HG03108 (cell line): ENCODE data around the gene CDK1.

Experiments
- ATAC-seq: cut with Tn5 transposase; IDR thresholded peaks from one replicate; pipeline ENCODE4 v1.9.1; 2021; ENCODE audit warnings: moderate library complexity; ENCODE audit not compliant: unreplicated experiment

CDK1 gene

DNA sequence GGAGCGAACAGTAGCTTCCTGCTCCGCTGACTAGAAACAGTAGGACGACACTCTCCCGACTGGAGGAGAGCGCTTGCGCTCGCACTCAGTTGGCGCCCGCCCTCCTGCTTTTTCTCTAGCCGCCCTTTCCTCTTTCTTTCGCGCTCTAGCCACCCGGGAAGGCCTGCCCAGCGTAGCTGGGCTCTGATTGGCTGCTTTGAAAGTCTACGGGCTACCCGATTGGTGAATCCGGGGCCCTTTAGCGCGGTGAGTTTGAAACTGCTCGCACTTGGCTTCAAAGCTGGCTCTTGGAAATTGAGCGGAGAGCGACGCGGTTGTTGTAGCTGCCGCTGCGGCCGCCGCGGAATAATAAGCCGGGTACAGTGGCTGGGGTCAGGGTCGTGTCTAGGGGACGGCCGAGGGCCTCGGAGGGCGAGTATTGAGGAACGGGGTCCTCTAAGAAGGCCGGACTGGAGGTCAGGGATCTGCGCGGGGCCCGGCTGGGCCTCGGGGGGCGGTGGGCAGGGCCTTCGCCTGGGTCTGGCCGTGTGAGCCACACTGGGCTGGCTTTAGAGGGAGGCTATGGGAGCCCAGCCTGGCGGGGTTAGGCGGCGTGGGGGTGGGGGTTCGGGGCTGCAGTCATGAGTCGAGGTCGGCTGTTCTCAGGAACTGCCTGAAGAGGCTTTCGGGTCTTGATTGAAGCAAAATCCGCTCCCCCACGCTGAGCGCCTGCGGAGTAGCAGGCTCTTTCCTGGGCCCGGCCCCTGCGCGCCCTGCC is at the start of gene CDK1:
CDK1 (plus strand) TSS at position 265 of the 757 bp plus-strand sequence. CDS start 1,688 bp downstream, outside the sequence.
- peak; percentile 97 for ATAC-seq

DNA sequence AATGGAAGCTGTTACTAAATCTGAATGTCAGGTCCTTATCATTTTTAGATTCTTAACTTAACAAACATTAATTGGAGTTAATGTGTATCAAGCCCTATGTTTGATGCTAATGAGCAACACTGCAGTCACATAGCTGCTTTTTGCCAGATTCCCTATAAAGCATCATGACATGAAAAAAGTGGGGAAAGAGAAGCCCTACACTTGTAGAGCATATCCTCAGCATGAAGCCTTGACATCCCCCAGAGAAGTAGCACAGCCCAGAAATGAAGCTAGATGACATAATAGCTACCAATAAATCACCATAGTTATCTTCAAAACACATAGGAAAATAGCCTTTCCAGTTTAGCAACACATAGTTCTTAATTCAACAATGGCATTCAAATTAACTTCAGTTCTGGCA is 49.2 kb upstream of the CDK1 start:
- ATAC-seq = no peak

DNA sequence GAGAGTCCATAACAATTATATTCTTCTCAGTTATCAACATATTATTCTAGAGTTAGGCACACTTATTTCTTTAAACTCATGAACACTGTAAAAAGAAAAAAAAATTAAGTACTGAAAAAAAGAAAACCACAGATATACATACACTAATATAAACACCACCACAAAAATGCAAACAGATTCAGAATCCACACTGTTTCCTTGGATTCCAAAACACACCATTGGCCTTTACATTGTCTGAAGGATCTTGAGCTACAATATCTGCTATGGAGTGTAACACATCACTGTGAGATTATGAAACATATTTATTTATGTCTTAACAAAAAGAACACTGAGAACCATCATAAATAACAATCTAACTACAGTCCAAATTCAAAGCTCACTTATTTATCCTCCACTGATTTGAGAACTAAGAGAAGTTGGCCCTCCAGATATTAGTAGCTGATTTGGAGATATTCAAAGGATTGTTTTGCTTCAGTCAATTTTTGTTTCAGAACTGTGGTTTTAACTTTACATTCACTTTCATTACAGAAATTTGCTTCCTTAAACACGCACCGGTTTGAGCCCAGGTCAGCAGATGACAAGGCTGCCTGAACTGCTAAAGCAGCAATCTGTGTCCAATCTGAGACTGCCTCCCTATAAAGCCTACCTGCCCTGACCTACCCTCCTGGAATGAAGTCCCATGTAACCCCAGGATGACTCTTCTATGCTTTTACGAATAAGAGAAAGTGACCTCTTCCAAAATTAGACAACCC is 47.0 kb upstream of the CDK1 start:
- peak; percentile 68 for ATAC-seq

DNA sequence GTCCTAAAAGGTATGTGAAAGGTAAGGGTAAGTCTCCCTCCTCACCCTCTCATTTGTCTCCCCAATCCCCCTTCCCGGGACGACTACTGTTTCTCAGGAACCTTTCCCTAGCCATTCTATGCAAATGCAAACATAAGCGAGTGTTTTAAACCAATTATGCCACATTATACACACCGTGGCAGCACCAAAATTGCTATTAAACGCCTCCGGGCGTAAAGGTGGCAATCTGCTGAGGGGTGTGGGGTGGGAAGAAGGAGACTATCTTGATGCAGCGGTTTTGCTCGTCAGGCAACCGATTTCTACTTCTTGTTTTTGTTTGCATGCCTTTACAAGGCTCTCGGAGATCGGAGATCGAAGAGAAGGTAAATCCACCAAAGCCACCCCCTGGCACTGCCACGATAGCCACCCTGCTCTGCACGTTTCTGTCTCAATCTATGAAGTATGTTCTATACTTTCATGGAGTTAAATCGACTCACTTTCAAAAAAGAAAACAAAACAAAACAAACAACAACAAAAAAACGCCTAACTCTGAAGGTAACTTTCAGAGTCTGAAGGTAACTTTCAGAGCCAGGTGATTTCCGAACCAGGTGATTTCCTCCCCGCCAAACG is 46.0 kb upstream of the CDK1 start:
- ATAC-seq = no peak

GRCh38 chr10:60732807-60733516 is 45.3 kb upstream of the CDK1 start:
- peak; percentile 59 for ATAC-seq

- ATAC-seq = no peak
These were observed 44.8 kb upstream of the CDK1 start for GRCh38 chr10:60733517-60733822.

DNA sequence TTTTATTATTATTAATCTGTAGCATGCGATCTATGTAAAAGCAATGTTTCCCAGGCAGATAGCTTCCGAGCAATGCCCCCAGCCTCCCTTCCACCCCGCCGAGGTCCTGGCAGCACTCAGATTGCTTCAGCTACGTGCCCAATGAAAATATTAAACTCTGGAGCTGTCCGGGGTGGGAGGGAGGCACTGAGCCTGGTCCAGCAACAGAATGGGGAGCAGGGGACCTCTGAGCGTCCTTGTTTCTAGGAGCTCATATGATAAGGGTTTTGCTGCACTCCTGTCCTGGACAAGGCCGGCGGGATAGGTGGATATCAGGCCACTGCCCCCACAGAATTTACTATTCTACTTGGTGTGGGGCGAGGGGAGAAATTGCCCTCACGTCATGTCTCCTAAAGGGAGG is 44.5 kb upstream of the CDK1 start:
- no peak for ATAC-seq

DNA sequence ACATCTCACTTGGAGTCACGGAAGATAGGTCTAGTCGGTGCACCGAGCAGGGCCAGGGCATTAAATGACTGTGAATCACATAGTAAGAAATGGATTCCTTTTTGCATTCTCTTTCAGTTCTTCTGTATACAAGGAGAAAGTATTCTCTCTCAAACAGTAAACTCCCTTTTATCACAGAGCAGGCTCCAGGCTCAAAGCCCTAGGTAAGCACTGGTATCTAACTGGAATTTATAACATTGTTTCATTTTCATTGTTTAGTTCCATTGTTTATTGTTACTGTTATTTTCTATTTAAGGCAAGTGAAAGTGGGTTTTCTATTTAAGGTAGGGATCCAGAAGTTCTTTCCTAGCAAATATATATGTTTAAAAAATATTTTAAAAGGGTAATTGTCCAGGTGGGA is 44.1 kb upstream of the CDK1 start:
- ATAC-seq = no peak

DNA sequence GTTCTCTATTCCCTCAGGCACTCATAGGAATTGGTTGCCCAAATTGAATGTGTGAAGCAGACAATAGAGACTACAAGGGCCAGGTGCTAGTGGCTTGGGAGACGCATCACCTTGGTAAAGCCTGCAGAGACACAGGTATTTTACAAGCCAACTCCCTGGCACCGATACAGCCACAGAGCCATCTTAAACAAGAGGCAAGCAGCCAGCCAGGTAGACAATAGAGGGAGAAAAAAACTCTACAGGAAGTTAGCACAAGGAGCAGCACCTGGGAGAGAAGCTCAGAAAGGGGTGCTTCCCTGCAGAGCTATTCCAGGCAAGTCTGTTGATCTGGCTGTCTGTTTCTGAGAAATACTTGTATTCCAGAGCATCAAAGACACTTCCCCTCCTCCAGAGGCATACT is 43.0 kb upstream of the CDK1 start:
- ATAC-seq = no peak

GRCh38 chr10:60737242-60737641 is 41.0 kb upstream of the CDK1 start:
- no peak for ATAC-seq

- ATAC-seq = no peak
These were observed 38.7 kb upstream of the CDK1 start for GRCh38 chr10:60739558-60739957.

- ATAC-seq = no peak
These were observed 35.8 kb upstream of the CDK1 start for GRCh38 chr10:60742512-60742911.

DNA sequence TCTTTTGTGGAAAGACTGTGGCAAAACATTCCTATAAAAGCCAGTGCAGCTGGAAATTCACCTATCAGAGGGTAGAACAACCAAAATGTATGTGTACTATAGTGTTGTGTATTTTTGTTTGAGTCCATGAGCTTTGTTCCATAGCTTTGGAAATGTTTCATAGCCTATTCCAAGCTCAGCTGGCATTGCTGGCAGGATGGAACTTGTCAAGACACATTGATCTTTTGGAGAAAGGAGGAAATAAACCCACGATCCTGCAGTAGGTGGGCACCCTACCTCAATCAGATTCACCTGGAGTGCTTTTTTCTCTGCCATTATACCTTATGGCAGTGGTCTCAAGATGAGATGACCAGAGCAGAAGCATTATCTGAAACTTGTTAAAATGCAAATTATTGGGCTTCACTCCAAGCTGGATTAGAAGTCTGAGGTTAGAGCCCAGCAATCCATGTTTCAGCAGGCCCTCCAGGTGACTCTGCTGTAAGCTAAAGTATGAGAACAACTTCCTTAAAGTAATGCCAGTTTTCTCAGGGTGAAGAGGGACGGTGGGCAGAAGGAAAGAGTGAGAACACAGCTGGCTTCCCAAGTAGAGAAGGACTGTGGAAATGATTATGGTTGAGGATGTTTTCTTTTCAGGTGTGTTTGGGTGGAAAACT is 30.3 kb upstream of the CDK1 start:
- no peak for ATAC-seq

DNA sequence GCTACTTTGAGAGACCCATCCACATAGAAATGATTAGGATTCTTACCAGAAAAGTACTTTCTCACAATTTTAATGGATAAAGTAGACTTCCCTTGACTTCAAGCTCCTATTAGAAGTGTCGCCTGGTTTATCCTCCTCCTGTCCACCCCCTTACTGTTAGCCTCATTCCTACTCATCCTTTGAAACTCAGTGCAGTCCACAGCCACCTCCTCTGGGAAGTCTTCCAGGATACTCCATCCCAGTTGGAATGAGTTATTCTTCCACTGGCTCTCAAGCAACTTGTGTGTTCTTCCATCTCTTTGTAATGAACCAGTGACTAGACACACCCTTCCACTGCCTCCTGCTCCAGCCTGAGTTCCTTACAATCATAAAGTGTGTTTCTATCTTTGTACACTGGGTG is 25.1 kb upstream of the CDK1 start:
- no peak for ATAC-seq

- ATAC-seq = no peak
These were observed 24.5 kb upstream of the CDK1 start for GRCh38 chr10:60753817-60754216.

DNA sequence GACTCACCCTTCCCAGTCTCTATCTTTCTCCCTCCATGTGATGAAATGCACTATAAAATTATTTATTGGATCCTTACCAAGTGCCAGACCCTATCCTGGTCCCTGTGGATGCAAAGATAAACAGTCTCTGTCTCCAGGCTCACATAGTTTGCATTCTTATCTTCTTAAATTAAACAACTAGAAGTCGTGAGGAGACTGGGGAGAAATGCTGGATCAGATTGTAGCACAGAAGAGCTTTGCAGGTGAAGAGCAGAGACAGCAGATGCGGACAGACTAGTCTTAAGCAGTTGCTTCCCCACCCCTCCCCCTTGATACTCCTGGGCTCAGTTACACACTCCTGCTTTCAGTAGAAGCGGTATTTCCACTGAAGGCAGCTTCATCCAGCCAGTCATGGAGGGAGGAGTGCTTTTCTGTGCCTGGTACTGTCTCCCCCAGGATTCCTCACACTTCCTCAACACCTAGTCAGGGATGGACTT is 20.8 kb upstream of the CDK1 start:
- no peak for ATAC-seq

- no peak for ATAC-seq
These were observed 19.1 kb upstream of the CDK1 start for GRCh38 chr10:60759181-60759580.

- no peak for ATAC-seq
These were observed 17.5 kb upstream of the CDK1 start for GRCh38 chr10:60760711-60761210.

DNA sequence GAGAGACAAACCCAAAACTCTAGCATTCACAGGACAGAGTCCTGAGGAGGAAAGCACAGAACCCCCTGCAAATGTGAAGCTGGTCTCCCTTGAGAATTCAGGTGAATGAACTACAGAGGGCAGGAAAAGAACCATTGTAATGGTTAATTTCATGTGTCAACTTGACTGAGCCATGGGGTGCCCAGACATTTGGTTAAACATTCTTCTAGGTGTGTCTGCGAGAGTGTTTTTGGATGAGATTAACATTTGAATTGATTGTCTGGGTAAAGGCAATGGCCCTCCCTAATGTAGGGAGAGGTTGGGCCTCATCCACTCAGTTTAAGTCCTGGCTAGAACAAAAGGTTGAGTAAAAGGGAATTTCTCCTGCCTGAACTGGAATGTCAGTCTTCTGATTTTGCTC is 15.7 kb upstream of the CDK1 start:
- no peak for ATAC-seq

DNA sequence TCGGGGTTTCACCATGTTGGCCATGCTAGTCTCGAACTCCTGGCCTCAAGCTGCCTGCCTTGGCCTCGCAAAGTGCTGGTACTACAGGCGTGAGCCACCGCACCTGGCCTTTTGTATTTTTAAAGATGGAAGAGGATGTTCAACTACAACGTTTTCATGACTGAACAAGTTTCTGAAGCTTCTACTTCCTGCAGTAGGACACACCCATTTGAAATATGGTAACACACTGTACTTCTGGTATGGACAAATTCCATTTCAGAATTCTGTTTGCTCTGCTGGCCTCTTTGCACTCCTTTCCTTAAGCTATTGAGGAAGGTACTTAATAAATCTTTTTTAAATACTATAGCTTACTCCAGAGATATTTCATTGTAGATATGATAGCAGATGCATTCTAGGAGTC is 10.9 kb upstream of the CDK1 start:
- ATAC-seq = no peak

GRCh38 chr10:60769406-60769805 is 8.9 kb upstream of the CDK1 start:
- no peak for ATAC-seq
